HepG2 (cell line): ENCODE data around the gene HMGN1. TPM values are rescaled to one million over a fixed set of nuclear protein-coding genes. Genes with fewer than 3 reads are reported as not detected.

Experiments
- CCAR2 ChIP-seq: fragments of 200-400 bp; formaldehyde crosslinking; optimal IDR thresholded peaks from 2 replicates; pipeline ENCODE3; 2018; ENCODE audit warnings: low read depth, mild to moderate bottlenecking, low read length, moderate library complexity
- CEBPZ ChIP-seq: IDR thresholded peaks from 2 replicates; pipeline ENCODE4 v1.6.1; 2012; ENCODE audit warnings: low read length, improper control_type of control experiment
- FOXP4 ChIP-seq: sonication (generic); formaldehyde crosslinking; IDR thresholded peaks from 2 replicates; pipeline ENCODE4 v1.4.0; 2020; ENCODE audit warnings: missing genetic modification reagents
- GLI4 ChIP-seq: sonication (generic); formaldehyde crosslinking; IDR thresholded peaks from 2 replicates; pipeline ENCODE4 v1.5.1; 2020; ENCODE audit warnings: missing genetic modification reagents, mild to moderate bottlenecking, moderate library complexity, borderline replicate concordance
- HNF4G ChIP-seq, 2 experiments: sonication (generic) in 1 of 2; formaldehyde crosslinking in 1 of 2; IDR thresholded peaks; 2 replicates each; pipeline versions ENCODE4 v1.4.0 to v1.6.1; 2011 to 2020; ENCODE audit warnings: borderline replicate concordance in 2 of 2, low read depth in 2 of 2, mild to moderate bottlenecking in 2 of 2, low read length in 1 of 2, missing genetic modification reagents in 1 of 2, moderate library complexity in 1 of 2
- KMT2B ChIP-seq: IDR thresholded peaks from 2 replicates; pipeline ENCODE4 v1.6.1; 2016; ENCODE audit warnings: missing genetic modification reagents, missing compliant biosample characterization
- POLR2G ChIP-seq: fragments of 200-400 bp; formaldehyde crosslinking; IDR thresholded peaks from 2 replicates; pipeline ENCODE4 v1.6.1; 2018; ENCODE audit warnings: mild to moderate bottlenecking, low read depth, low read length, moderate library complexity
- RERE ChIP-seq: IDR thresholded peaks from 2 replicates; pipeline ENCODE4 v1.6.1; 2016; ENCODE audit warnings: low read depth, missing genetic modification reagents, missing compliant biosample characterization
- RXRB ChIP-seq: IDR thresholded peaks from 2 replicates; pipeline ENCODE4 v1.6.1; 2016; ENCODE audit warnings: borderline replicate concordance, missing genetic modification reagents, missing compliant biosample characterization
- ZMYM2 ChIP-seq: sonication (generic); formaldehyde crosslinking; IDR thresholded peaks from 2 replicates; pipeline ENCODE4 v1.8.0; 2022; ENCODE audit warnings: mild to moderate bottlenecking, missing genetic modification reagents
- ZNF276 ChIP-seq: sonication (generic); formaldehyde crosslinking; IDR thresholded peaks from 2 replicates; pipeline ENCODE4 v1.4.0; 2020; ENCODE audit warnings: mild to moderate bottlenecking, low read depth, missing genetic modification reagents
- ZNF749 ChIP-seq: sonication (generic); formaldehyde crosslinking; IDR thresholded peaks from 2 replicates; pipeline ENCODE4 v1.8.0; 2022; ENCODE audit warnings: mild to moderate bottlenecking, missing genetic modification reagents, moderate library complexity, borderline replicate concordance
- ZNF891 ChIP-seq: sonication (generic); formaldehyde crosslinking; IDR thresholded peaks from 2 replicates; pipeline ENCODE4 v1.5.0; 2020; ENCODE audit warnings: mild to moderate bottlenecking, missing genetic modification reagents
- ZSCAN25 ChIP-seq: sonication (generic); formaldehyde crosslinking; IDR thresholded peaks from 2 replicates; pipeline ENCODE4 v1.8.0; 2022; ENCODE audit warnings: mild to moderate bottlenecking, missing genetic modification reagents
- polyA plus RNA-seq, 8 experiments: library from polyadenylated mRNA; depleted of rRNA in 3 of 8; stranded (reverse) in 7 of 8; unstranded in 1 of 8; fragments of >200 nt; fragmentation: Illumina TruSeq in 4 of 8; extraction: Trizol in 4 of 8; gene quantifications; 2 replicates each; pipeline versions ENCODE4 v1.2.1 to v1.2.3, GENCODE V29; 2011 to 2016; ENCODE audit warnings: low read depth in 4 of 8, missing spikeins in 1 of 8, mixed read lengths in 1 of 8; ENCODE audit not compliant: insufficient read depth in 1 of 8
- total RNA-seq, 5 experiments: library from RNA; depleted of rRNA; stranded (reverse); fragments of >200 nt; fragmentation: Illumina TruSeq; extraction: Trizol; gene quantifications; 2 replicates each; pipeline ENCODE4 v1.2.3, GENCODE V29; 2016; ENCODE audit warnings: low read depth in 1 of 5

HMGN1 gene
- total and polyA plus RNA-seq, 2 of the 13 experiments (the other 11 are each of a cell fraction or from before 2014, with no cell fraction given) = 104 to 286 TPM

GRCh38 chr21:39379986-39380891 is 31.4 kb upstream of the HMGN1 start (continued):
- no peak for TF ChIP-seq CEBPZ
- TF ChIP-seq CCAR2 = no peak
- no peak for TF ChIP-seq ZSCAN25 (CRISPR knock-in tag)
- no peak for TF ChIP-seq ZNF276
- TF ChIP-seq GLI4 (CRISPR knock-in tag) = no peak
- TF ChIP-seq ZNF749 (CRISPR knock-in tag) = no peak
- TF ChIP-seq RERE = no peak
- TF ChIP-seq KMT2B (CRISPR knock-in tag) = peak; percentile 42; the same call in 1 of the 2 replicates
- no peak for TF ChIP-seq ZNF891 (CRISPR knock-in tag)
- no peak for TF ChIP-seq HNF4G (IDR thresholded peaks at IDR 0.05; ENCODE audit: borderline replicate concordance, low read depth, low read length)
- no peak for TF ChIP-seq HNF4G (CRISPR knock-in tag; IDR thresholded peaks at IDR 0.05; ENCODE audit: borderline replicate concordance, low read depth)
- TF ChIP-seq ZMYM2 (CRISPR knock-in tag) = no peak
- no peak for TF ChIP-seq RXRB (CRISPR knock-in tag)
- TF ChIP-seq POLR2G = peak; percentile 82
- no peak for TF ChIP-seq FOXP4 (CRISPR knock-in tag)
